ENCODE measurements around the gene ATE1.
A peak's percentile ranks its signal among the peaks of the same experiment; 100 is the strongest.

The ATE1 gene

DNA sequence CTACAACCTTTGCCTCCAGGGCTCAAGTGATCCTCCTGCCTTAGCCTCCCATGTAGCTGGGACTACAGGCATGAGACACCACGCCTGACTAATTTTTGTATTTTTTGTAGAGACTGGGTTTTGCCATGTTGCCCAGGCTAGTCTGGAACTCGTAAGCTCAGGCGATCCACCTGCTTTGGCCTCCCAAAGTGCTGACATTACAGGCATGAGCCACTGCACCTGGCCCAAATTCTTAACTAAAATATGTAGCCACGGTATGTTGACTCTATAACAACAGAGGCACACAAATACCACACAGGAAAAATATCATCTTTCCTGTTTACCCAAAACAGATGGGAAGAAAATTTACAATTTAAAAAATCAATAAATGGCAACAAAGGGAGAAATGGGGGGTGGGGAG lies 115.8 kb downstream of the ATE1 start:
- H3K36me3 Mint-ChIP-seq (ENCODE audit: low read depth) = peaks cover 8% of the 10 kb centered on the region
- H3K9me3 Mint-ChIP-seq = no peaks in the 10 kb centered on the region
- H3K4me1 Mint-ChIP-seq = no peaks in the 10 kb centered on the region
- TF ChIP-seq, protein P1, sequence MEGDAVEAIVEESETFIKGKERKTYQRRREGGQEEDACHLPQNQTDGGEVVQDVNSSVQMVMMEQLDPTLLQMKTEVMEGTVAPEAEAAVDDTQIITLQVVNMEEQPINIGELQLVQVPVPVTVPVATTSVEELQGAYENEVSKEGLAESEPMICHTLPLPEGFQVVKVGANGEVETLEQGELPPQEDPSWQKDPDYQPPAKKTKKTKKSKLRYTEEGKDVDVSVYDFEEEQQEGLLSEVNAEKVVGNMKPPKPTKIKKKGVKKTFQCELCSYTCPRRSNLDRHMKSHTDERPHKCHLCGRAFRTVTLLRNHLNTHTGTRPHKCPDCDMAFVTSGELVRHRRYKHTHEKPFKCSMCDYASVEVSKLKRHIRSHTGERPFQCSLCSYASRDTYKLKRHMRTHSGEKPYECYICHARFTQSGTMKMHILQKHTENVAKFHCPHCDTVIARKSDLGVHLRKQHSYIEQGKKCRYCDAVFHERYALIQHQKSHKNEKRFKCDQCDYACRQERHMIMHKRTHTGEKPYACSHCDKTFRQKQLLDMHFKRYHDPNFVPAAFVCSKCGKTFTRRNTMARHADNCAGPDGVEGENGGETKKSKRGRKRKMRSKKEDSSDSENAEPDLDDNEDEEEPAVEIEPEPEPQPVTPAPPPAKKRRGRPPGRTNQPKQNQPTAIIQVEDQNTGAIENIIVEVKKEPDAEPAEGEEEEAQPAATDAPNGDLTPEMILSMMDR (IDR thresholded peaks at IDR 0.05; ENCODE audit: unreplicated experiment in 3 of 3) = no peak
- peaks cover 3% of the 10 kb centered on the region for H3K27me3 Mint-ChIP-seq (ENCODE audit: low read depth)
- H3K4me3 Mint-ChIP-seq = no peak overlapping the region
- no peak overlapping the region for H3K27ac Mint-ChIP-seq

DNA sequence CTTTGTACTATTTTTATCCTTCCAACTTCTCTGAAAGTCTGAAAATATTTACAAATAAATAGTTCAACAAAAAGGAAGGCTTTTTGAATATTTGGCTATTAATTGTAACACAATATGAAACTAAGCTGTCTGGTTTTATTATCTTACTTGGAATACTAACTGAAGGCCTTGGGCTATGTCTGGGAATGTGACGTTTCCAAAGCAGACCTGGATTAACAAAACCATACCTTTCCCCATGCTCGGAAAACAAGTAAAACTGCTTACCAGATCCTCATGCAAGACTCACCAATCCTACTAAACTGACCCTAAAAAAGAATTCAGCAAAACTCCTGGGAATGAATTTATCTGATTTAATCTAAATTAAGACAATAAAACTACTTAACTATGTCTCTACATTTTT lies 116.4 kb downstream of the ATE1 start:
- TF ChIP-seq, protein P1 (IDR thresholded peaks at IDR 0.05; ENCODE audit: unreplicated experiment in 3 of 3) = no peak
- peaks cover 11% of the 10 kb centered on the region for H3K36me3 Mint-ChIP-seq (ENCODE audit: low read depth)
- peaks cover 2% of the 10 kb centered on the region for H3K27me3 Mint-ChIP-seq (ENCODE audit: low read depth)
- H3K4me1 Mint-ChIP-seq = no peaks in the 10 kb centered on the region
- no peaks in the 10 kb centered on the region for H3K9me3 Mint-ChIP-seq
- H3K27ac Mint-ChIP-seq = no peak overlapping the region
- no peak overlapping the region for H3K4me3 Mint-ChIP-seq

DNA sequence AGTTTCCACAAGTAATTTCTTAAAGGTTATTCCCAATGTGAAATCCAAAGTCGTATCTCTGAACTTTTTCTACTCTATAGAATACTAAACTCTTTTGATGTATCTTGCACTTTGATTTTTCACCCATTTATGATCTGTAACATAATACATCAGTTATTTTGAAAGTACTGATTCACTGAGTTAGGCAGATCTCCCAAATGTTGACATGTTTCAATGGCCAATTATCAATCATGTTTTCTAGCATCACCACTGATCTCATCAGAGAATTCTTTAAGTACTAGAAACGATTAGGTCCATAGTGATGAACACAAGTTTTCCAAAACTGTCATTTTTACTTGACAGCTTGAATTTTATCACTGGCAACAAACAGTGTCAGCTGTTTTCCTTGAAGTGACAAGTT lies 119.0 kb downstream of the ATE1 start:
- H3K4me1 Mint-ChIP-seq = no peaks in the 10 kb centered on the region
- H3K4me3 Mint-ChIP-seq = no peak overlapping the region
- no peaks in the 10 kb centered on the region for H3K9me3 Mint-ChIP-seq
- H3K36me3 Mint-ChIP-seq (ENCODE audit: low read depth) = peaks cover 7% of the 10 kb centered on the region
- TF ChIP-seq, protein P1 (IDR thresholded peaks at IDR 0.05; ENCODE audit: unreplicated experiment in 3 of 3) = no peak
- no peaks in the 10 kb centered on the region for H3K27me3 Mint-ChIP-seq (ENCODE audit: low read depth)
- H3K27ac Mint-ChIP-seq = no peak overlapping the region

DNA sequence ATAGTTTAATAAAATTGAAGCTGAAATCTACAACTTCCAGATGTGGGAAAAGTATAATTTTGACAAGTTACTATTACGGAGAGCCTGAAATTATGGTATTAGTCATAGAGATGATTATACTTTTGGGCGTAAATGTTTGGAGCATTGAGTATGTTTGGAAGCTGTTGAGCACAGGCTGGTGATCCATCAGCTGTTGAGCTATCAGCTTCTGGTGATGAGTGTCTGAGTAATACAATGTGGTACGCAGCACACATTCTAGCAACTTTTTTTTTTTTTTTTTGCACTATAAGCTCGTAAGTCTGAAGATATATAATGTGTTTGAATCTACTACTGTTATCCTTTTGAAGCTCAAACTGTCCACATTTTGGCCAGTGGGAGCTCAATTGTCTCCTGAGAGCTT lies 123.4 kb downstream of the ATE1 start:
- H3K4me3 Mint-ChIP-seq = no peak overlapping the region
- peaks cover 27% of the 10 kb centered on the region for H3K4me1 Mint-ChIP-seq
- H3K27ac Mint-ChIP-seq = peak overlapping the region in 1 of 3 experiments; percentile 40
- H3K27me3 Mint-ChIP-seq (ENCODE audit: low read depth) = no peaks in the 10 kb centered on the region
- H3K36me3 Mint-ChIP-seq (ENCODE audit: low read depth) = peaks cover 11% of the 10 kb centered on the region
- TF ChIP-seq, protein P1 (IDR thresholded peaks at IDR 0.05; ENCODE audit: unreplicated experiment in 3 of 3) = no peak
- no peaks in the 10 kb centered on the region for H3K9me3 Mint-ChIP-seq

DNA sequence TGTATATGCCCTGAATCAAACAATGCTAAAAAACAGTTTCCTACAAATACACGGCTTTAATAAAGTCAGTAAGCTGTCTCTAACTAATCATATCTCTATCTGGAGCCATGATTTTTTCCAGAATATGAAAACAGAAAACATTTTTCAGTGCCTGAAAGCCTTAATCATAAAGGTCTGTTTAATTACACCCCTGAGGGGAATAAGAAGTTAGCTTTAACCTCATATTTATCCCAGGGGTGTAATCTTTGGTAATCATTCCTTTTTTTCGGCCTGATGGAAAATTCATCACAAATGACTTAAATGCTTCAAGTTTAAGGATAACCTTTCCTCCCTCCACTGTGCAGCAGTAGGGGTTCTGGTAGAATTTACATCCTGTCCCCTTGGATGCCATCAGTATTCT lies 124.2 kb downstream of the ATE1 start:
- H3K36me3 Mint-ChIP-seq (ENCODE audit: low read depth) = peaks cover 15% of the 10 kb centered on the region
- no peak overlapping the region for H3K4me3 Mint-ChIP-seq
- H3K27me3 Mint-ChIP-seq (ENCODE audit: low read depth) = no peaks in the 10 kb centered on the region
- TF ChIP-seq, protein P1 (IDR thresholded peaks at IDR 0.05; ENCODE audit: unreplicated experiment in 3 of 3) = no peak
- no peak overlapping the region for H3K27ac Mint-ChIP-seq
- H3K4me1 Mint-ChIP-seq = peaks cover 34% of the 10 kb centered on the region
- no peaks in the 10 kb centered on the region for H3K9me3 Mint-ChIP-seq

DNA sequence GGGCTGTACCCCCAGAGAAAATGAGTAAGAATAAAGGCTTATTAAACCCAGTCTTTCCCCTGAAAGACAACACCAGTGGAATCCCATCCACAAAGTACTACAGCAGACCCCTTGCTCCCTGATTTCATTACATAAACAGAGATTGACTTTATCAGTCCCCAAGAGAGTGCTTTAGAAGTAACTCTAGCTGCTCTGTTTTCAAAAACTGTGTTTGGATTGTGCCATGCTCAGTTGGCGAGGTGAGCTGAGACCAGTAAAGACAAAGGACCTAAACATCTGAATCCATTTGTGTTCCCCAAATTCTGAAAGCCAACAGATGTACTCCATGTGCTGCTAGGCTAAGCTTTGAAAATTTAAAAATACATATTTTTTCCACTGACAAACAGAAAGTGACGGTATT lies 127.0 kb downstream of the ATE1 start:
- Mint-ChIP-seq H3K4me1 (peaks cover 47% of the 10 kb centered on the region), H3K4me3 (no peak overlapping the region), H3K27me3 (ENCODE audit: low read depth) (no peaks in the 10 kb centered on the region), H3K27ac (peak overlapping the region; percentile 23 to 83 (median 66)), H3K9me3 (no peaks in the 10 kb centered on the region), H3K36me3 (ENCODE audit: low read depth) (peaks cover 7% of the 10 kb centered on the region)
- TF ChIP-seq, protein P1 (IDR thresholded peaks at IDR 0.05; ENCODE audit: unreplicated experiment in 3 of 3) = no peak
